SK-N-MC (cell line): ENCODE measurements around the gene CRTAP.
A peak's percentile ranks its signal among the peaks of the same experiment; 100 is the strongest.

Experiments used
- DNase-seq: peaks from one replicate; pipeline ENCODE4 v3.0.0-alpha.2; 2011; ENCODE audit warnings: low read depth, low spot score
- H3K27ac ChIP-seq: fragments of 200-600 bp; sonication (generic); 2 replicates; pipeline ENCODE4 v1.5.1; 2016; ENCODE audit warnings: mixed run types
- H3K36me3 ChIP-seq: fragments of 200-600 bp; sonication (generic); 2 replicates; pipeline ENCODE4 v1.6.1; 2017; ENCODE audit warnings: antibody characterized with exemption, low read length, mixed read lengths; ENCODE audit not compliant: insufficient read depth
- H3K4me3 ChIP-seq: fragments of 200-600 bp; sonication (generic); 2 replicates; pipeline ENCODE4 v1.5.1; 2016
- H3K9ac ChIP-seq: fragments of 200-600 bp; sonication (generic); 2 replicates; pipeline ENCODE4 v1.8.0; 2017; ENCODE audit warnings: mixed run types, mixed read lengths; ENCODE audit not compliant: insufficient read length
- H3K9me3 ChIP-seq: fragments of 200-600 bp; sonication (generic); 2 replicates; pipeline ENCODE4 v1.6.1; 2017; ENCODE audit warnings: low read depth, mild to moderate bottlenecking, antibody characterized with exemption, low read length, moderate library complexity, mixed read lengths
- EZH2 ChIP-seq: fragments of 200-600 bp; sonication (generic); IDR thresholded peaks from one replicate; pipeline ENCODE4 v1.6.1; 2017; ENCODE audit warnings: antibody characterized with exemption
- FOXP2 ChIP-seq: optimal IDR thresholded peaks from 2 replicates; pipeline ENCODE3; 2011; ENCODE audit warnings: mild to moderate bottlenecking, moderate library complexity; ENCODE audit not compliant: insufficient read depth; ENCODE audit errors: extremely low read length, control extremely low read depth
- POLR2AphosphoS5 ChIP-seq: IDR thresholded peaks from 2 replicates; pipeline ENCODE4 v1.6.1; 2012; ENCODE audit warnings: mild to moderate bottlenecking, low read depth, low read length, borderline replicate concordance

Gene CRTAP

GRCh38 chr3:33095436-33095835, 18.4 kb upstream of the CRTAP start:
- H3K9me3 ChIP-seq, result no peaks in the 10 kb centered on the region
- DNase-seq, result no peak
- TF ChIP-seq EZH2 (no peak), POLR2AphosphoS5 (no peak), FOXP2 (no peak)
- no peak overlapping the region for H3K27ac ChIP-seq
- H3K36me3 ChIP-seq, result no peaks in the 10 kb centered on the region
- H3K9ac ChIP-seq, result no peak overlapping the region
- peak overlapping the region; percentile 81 for H3K4me3 ChIP-seq

DNA sequence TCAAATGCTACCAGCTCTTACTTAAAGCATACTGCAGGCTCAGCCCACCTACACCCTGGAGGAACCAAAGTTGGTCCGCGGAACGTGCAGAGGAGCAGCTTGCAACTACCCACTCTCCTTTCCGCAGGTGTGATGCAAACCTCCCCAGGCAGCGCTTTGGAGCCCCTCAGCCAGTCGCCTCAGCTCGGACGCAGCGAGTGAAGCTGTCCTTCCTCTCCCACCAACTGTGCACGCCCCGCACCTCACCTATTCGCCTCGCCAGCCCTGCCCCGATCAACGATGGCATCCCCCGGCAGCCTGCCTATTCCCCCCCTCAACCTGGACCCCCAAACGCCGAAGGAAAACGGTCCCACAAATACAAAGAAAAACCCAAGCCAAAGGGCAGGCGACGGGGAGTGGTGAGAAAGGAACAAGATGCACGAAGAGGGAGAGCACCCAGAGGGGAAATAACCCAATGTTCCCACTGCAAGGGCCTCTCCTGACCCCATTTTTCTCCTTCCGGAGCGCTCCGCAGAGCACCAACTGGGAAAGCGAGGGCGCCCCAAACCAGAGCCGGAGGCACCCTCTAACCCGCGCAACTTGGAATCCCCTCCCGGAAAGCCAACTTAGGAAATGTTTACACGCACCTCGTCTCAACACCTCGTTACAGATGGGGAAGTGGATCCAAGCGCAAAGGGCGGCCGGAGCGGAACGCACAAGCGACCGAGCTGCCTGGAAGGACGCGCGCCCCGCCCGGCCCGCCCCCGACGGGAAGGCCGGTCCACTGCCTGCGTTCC, 17.5 kb upstream of the CRTAP start:
- H3K9me3 ChIP-seq, result no peaks in the 10 kb centered on the region
- no peak overlapping the region for H3K27ac ChIP-seq
- TF ChIP-seq EZH2 (no peak), POLR2AphosphoS5 (0 out of 2 replicates have a peak, but pooled peaks have one; percentile 7)
- H3K36me3 ChIP-seq, result no peaks in the 10 kb centered on the region
- H3K4me3 ChIP-seq, result peak overlapping the region; percentile 81
- no peak for DNase-seq
- peak overlapping the region; percentile 73 for H3K9ac ChIP-seq

DNA sequence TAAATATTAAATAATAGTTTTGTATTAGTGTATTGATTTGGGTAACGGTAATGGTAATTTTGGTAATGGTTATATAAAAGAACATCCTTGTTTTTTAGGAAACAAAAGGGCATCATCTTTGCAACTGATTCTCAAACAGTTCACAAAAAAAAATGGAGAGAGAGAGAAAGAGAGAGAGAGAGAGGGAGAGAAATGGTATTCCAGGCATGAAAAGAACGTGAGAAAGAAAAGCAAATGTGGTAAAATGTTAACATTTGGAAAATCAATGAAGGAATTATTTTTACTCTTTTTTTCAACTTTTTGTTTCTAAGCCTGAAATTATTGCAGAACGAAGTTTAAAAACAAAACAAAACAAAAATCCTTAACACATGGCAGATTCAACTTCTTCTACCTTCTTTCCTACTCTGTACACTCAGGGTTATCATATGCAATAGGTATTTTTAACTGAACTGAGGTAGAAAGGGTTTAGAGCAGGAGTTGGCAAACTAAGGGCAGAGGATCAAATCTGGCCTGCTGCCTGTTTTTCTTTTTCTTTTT, 14.6 kb upstream of the CRTAP start:
- DNase-seq, result no peak
- Histone ChIP-seq H3K4me3 (no peak overlapping the region), H3K9ac (no peak overlapping the region), H3K27ac (no peak overlapping the region), H3K36me3 (no peaks in the 10 kb centered on the region), H3K9me3 (no peaks in the 10 kb centered on the region)
- TF ChIP-seq FOXP2, result no peak
- no peak for TF ChIP-seq POLR2AphosphoS5
- TF ChIP-seq EZH2, result no peak

DNA sequence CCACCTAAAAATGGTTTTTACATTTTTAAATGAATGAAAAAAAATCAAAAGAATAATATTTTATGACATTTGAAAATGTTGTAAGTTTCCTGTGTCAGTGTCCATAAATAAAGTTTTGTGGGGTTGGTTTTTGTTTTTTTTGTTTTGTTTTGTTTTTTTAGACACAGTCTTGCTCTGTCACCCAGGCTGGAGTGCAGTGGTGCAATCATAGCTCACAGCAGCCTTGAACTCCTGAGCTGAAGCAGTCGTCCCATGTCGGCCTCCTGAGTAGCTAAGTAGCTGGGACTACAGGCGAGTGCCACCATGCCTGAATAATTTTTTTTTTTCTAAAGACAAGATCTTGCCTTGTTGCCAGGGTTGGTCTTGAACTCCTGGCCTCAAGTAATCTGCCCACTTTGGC, 14.1 kb upstream of the CRTAP start:
- H3K9ac ChIP-seq, result no peak overlapping the region
- DNase-seq, result no peak
- H3K4me3 ChIP-seq, result no peak overlapping the region
- TF ChIP-seq FOXP2 (no peak), EZH2 (no peak), POLR2AphosphoS5 (no peak)
- no peaks in the 10 kb centered on the region for H3K36me3 ChIP-seq
- H3K9me3 ChIP-seq, result no peaks in the 10 kb centered on the region
- H3K27ac ChIP-seq, result no peak overlapping the region

GRCh38 chr3:33100229-33100628, 13.6 kb upstream of the CRTAP start:
- Histone ChIP-seq H3K27ac (no peak overlapping the region), H3K36me3 (no peaks in the 10 kb centered on the region), H3K4me3 (no peak overlapping the region), H3K9ac (no peak overlapping the region), H3K9me3 (no peaks in the 10 kb centered on the region)
- no peak for DNase-seq
- TF ChIP-seq EZH2 (no peak), FOXP2 (no peak), POLR2AphosphoS5 (no peak)

GRCh38 chr3:33103034-33103433, 10.8 kb upstream of the CRTAP start:
- Histone ChIP-seq H3K9me3 (no peaks in the 10 kb centered on the region), H3K27ac (no peak overlapping the region), H3K36me3 (no peaks in the 10 kb centered on the region), H3K4me3 (no peak overlapping the region), H3K9ac (no peak overlapping the region)
- no peak for DNase-seq
- no peak for TF ChIP-seq EZH2
- TF ChIP-seq POLR2AphosphoS5, result no peak
- TF ChIP-seq FOXP2, result no peak

- no peak for TF ChIP-seq FOXP2
- no peak for TF ChIP-seq EZH2
- Histone ChIP-seq H3K27ac (no peak overlapping the region), H3K9me3 (no peaks in the 10 kb centered on the region), H3K4me3 (no peak overlapping the region), H3K36me3 (no peaks in the 10 kb centered on the region), H3K9ac (no peak overlapping the region)
- no peak for DNase-seq
Observed at GRCh38 chr3:33103480-33103879, 10.3 kb upstream of the CRTAP start.

DNA sequence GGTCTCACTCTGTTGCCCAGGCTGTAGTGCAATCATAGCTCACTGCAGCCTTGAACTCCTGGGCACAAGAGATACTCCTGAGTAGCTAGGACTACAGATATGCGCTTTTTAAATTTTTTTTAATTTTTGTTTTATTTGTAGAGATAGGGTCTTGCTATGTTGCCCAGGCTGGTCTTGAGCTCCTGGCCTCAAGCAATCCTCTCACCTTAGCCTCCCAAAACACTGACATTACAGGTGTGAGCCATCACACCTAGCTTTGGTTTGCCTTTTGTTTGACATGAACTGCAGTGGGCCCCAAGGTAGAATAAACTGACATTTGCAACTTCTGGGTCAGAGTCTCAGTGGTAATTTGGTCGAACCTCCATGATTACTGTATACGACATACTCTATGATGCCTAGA, 9.0 kb upstream of the CRTAP start:
- no peaks in the 10 kb centered on the region for H3K36me3 ChIP-seq
- no peaks in the 10 kb centered on the region for H3K9me3 ChIP-seq
- no peak overlapping the region for H3K9ac ChIP-seq
- no peak for DNase-seq
- H3K4me3 ChIP-seq, result no peak overlapping the region
- TF ChIP-seq EZH2 (no peak), POLR2AphosphoS5 (no peak), FOXP2 (no peak)
- H3K27ac ChIP-seq, result no peak overlapping the region
